H1 (cell line): ENCODE results near the gene KLHL35. TPM values are rescaled to one million over a fixed set of nuclear protein-coding genes. Genes with fewer than 3 reads are reported as not detected.

Experiments
- CBX8 ChIP-seq: fragments of 300-800, 300-1000 bp; sonication (generic); IDR thresholded peaks from 2 replicates; pipeline ENCODE4 v1.7.1; 2016; ENCODE audit warnings: low read depth, low read length, borderline replicate concordance
- GTF2F1 ChIP-seq: IDR thresholded peaks from 2 replicates; pipeline ENCODE4 v1.6.1; 2012; ENCODE audit warnings: low read depth, low read length, improper control_type of control experiment, borderline replicate concordance
- HDAC2 ChIP-seq, 2 experiments: fragments of 300-600 bp in 1 of 2; sonication (generic) in 1 of 2; IDR thresholded peaks; 2 replicates each; pipeline ENCODE4 v1.6.1; 2011 to 2012; ENCODE audit warnings: low read depth in 2 of 2, low read length in 2 of 2, mild to moderate bottlenecking in 2 of 2, moderate library complexity in 2 of 2, borderline replicate concordance in 1 of 2, inconsistent platforms in 1 of 2
- RAD21 ChIP-seq, 2 experiments: IDR thresholded peaks in 1 of 2; conservative IDR thresholded peaks in 1 of 2; 2 replicates each; pipeline ENCODE4 v1.6.1; 2011; ENCODE audit warnings: low read depth in 2 of 2, low read length in 2 of 2, improper control_type of control experiment in 1 of 2, inconsistent platforms in 1 of 2, mild to moderate bottlenecking in 1 of 2, moderate library complexity in 1 of 2
- polyA plus RNA-seq, 7 experiments: library from polyadenylated mRNA; depleted of rRNA in 3 of 7; stranded (reverse) in 5 of 7; unstranded in 2 of 7; fragments of >200 nt in 5 of 7; fragments of 200-250 nt in 2 of 7; gene quantifications; 1 replicate in 5 of 7; 2 replicates in 1 of 7; 4 replicates in 1 of 7; pipeline versions ENCODE4 v1.2.1 to v1.2.3, GENCODE V29; 2011 to 2013; ENCODE audit warnings: missing spikeins in 2 of 7, mixed read lengths in 2 of 7
- total RNA-seq: library from RNA; stranded (reverse); fragmentation: NEBNext Ultra II Directional; extraction: Animal tissue kit (Norgen Biotek cat#: 25700); gene quantifications from 2 replicates; pipeline ENCODE4 v1.2.1, GENCODE V29; 2021
- TF ChIP-seq, protein P1 (sequence below): fragments of 300-600 bp; sonication (generic); IDR thresholded peaks from 2 replicates; pipeline ENCODE4 v1.7.1; 2012; ENCODE audit warnings: low read length, moderate library complexity, mild to moderate bottlenecking, inconsistent platforms; ENCODE audit not compliant: insufficient replicate concordance
- TF ChIP-seq, protein P2 (sequence below): IDR thresholded peaks from 2 replicates; pipeline ENCODE4 v1.6.1; 2012; ENCODE audit warnings: low read length, inconsistent platforms

The KLHL35 gene
- total and polyA plus RNA-seq, 2 of the 8 experiments (the other 6 are each of a cell fraction or from before 2014, with no cell fraction given): 0.35 to 0.41 TPM

DNA sequence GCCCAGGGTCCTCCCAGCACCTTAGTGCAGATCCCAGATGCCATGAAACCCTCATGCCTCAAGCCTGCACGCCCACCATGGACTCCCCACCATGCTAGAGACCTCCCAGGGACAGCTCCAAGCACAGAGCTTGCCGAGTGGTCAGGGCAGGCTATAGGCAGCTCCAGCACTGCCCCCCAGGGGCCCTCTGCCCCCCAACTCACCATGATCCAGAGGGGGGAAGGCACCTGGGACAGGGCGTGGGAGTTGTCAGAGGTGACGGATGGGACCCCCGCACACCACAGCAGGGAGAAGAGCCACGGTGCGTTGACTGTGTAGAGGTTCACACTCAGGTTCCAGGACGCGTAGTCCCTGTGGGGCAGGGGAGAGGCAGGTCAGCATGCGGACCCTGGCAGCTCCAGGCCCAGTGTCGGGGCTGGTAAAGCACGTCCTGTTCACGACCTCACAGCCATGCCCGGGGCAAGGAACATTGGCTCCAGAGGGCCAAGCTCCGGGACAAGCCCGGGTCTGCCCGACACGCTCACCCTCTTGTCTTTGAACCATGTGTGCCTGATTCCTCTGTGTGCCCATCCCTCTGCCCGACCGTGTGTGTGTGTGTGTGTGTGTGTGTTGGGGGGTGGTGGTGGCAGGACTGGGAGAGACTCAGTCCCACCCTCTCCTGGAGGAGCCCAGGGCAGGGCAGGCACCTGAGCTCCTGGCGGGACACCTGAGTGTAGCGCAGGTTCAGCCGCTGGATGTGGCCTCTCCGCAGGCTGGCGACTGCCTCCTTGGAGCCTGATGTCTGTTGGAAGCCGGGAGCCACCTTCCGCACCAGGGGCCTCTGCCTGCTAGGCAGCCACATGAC lies 8.2 kb upstream of the KLHL35 start (continued):
- TF ChIP-seq, protein P1, sequence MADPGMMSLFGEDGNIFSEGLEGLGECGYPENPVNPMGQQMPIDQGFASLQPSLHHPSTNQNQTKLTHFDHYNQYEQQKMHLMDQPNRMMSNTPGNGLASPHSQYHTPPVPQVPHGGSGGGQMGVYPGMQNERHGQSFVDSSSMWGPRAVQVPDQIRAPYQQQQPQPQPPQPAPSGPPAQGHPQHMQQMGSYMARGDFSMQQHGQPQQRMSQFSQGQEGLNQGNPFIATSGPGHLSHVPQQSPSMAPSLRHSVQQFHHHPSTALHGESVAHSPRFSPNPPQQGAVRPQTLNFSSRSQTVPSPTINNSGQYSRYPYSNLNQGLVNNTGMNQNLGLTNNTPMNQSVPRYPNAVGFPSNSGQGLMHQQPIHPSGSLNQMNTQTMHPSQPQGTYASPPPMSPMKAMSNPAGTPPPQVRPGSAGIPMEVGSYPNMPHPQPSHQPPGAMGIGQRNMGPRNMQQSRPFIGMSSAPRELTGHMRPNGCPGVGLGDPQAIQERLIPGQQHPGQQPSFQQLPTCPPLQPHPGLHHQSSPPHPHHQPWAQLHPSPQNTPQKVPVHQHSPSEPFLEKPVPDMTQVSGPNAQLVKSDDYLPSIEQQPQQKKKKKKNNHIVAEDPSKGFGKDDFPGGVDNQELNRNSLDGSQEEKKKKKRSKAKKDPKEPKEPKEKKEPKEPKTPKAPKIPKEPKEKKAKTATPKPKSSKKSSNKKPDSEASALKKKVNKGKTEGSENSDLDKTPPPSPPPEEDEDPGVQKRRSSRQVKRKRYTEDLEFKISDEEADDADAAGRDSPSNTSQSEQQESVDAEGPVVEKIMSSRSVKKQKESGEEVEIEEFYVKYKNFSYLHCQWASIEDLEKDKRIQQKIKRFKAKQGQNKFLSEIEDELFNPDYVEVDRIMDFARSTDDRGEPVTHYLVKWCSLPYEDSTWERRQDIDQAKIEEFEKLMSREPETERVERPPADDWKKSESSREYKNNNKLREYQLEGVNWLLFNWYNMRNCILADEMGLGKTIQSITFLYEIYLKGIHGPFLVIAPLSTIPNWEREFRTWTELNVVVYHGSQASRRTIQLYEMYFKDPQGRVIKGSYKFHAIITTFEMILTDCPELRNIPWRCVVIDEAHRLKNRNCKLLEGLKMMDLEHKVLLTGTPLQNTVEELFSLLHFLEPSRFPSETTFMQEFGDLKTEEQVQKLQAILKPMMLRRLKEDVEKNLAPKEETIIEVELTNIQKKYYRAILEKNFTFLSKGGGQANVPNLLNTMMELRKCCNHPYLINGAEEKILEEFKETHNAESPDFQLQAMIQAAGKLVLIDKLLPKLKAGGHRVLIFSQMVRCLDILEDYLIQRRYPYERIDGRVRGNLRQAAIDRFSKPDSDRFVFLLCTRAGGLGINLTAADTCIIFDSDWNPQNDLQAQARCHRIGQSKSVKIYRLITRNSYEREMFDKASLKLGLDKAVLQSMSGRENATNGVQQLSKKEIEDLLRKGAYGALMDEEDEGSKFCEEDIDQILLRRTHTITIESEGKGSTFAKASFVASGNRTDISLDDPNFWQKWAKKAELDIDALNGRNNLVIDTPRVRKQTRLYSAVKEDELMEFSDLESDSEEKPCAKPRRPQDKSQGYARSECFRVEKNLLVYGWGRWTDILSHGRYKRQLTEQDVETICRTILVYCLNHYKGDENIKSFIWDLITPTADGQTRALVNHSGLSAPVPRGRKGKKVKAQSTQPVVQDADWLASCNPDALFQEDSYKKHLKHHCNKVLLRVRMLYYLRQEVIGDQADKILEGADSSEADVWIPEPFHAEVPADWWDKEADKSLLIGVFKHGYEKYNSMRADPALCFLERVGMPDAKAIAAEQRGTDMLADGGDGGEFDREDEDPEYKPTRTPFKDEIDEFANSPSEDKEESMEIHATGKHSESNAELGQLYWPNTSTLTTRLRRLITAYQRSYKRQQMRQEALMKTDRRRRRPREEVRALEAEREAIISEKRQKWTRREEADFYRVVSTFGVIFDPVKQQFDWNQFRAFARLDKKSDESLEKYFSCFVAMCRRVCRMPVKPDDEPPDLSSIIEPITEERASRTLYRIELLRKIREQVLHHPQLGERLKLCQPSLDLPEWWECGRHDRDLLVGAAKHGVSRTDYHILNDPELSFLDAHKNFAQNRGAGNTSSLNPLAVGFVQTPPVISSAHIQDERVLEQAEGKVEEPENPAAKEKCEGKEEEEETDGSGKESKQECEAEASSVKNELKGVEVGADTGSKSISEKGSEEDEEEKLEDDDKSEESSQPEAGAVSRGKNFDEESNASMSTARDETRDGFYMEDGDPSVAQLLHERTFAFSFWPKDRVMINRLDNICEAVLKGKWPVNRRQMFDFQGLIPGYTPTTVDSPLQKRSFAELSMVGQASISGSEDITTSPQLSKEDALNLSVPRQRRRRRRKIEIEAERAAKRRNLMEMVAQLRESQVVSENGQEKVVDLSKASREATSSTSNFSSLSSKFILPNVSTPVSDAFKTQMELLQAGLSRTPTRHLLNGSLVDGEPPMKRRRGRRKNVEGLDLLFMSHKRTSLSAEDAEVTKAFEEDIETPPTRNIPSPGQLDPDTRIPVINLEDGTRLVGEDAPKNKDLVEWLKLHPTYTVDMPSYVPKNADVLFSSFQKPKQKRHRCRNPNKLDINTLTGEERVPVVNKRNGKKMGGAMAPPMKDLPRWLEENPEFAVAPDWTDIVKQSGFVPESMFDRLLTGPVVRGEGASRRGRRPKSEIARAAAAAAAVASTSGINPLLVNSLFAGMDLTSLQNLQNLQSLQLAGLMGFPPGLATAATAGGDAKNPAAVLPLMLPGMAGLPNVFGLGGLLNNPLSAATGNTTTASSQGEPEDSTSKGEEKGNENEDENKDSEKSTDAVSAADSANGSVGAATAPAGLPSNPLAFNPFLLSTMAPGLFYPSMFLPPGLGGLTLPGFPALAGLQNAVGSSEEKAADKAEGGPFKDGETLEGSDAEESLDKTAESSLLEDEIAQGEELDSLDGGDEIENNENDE: no peak
- TF ChIP-seq, protein P2, sequence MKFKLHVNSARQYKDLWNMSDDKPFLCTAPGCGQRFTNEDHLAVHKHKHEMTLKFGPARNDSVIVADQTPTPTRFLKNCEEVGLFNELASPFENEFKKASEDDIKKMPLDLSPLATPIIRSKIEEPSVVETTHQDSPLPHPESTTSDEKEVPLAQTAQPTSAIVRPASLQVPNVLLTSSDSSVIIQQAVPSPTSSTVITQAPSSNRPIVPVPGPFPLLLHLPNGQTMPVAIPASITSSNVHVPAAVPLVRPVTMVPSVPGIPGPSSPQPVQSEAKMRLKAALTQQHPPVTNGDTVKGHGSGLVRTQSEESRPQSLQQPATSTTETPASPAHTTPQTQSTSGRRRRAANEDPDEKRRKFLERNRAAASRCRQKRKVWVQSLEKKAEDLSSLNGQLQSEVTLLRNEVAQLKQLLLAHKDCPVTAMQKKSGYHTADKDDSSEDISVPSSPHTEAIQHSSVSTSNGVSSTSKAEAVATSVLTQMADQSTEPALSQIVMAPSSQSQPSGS: no peak
- TF ChIP-seq HDAC2 (IDR thresholded peaks at IDR 0.05; ENCODE audit: borderline replicate concordance in 1 of 2, low read depth in 2 of 2, low read length in 2 of 2) (no peak), CBX8 (no peak), RAD21 (IDR thresholded peaks at IDR 0.05 in 1 of 2, conservative IDR thresholded peaks at IDR 0.05 in 1 of 2; ENCODE audit: low read depth in 2 of 2, low read length in 2 of 2) (no peak), GTF2F1 (no peak)
